SK-N-MC (cell line): ENCODE data around the gene APOL2.

ENCODE experiments used
- EZH2 ChIP-seq: fragments of 200-600 bp; sonication (generic); IDR thresholded peaks from one replicate; pipeline ENCODE4 v1.6.1; 2017; ENCODE audit warnings: antibody characterized with exemption
- POLR2AphosphoS5 ChIP-seq: IDR thresholded peaks from 2 replicates; pipeline ENCODE4 v1.6.1; 2012; ENCODE audit warnings: mild to moderate bottlenecking, low read depth, low read length, borderline replicate concordance

- no peak for TF ChIP-seq POLR2AphosphoS5
- TF ChIP-seq EZH2, result no peak
Observed at GRCh38 chr22:36285545-36285944, 46.2 kb upstream of the APOL2 start.
